HPDE6-E6E7 (cell line): Measurements from ENCODE around the gene FAM227A.

Experiments used
- DNase-seq: peaks from one replicate; pipeline ENCODE4 v3.0.0; 2011; ENCODE audit warnings: missing footprints; ENCODE audit errors: extremely low spot score

FAM227A gene

DNA sequence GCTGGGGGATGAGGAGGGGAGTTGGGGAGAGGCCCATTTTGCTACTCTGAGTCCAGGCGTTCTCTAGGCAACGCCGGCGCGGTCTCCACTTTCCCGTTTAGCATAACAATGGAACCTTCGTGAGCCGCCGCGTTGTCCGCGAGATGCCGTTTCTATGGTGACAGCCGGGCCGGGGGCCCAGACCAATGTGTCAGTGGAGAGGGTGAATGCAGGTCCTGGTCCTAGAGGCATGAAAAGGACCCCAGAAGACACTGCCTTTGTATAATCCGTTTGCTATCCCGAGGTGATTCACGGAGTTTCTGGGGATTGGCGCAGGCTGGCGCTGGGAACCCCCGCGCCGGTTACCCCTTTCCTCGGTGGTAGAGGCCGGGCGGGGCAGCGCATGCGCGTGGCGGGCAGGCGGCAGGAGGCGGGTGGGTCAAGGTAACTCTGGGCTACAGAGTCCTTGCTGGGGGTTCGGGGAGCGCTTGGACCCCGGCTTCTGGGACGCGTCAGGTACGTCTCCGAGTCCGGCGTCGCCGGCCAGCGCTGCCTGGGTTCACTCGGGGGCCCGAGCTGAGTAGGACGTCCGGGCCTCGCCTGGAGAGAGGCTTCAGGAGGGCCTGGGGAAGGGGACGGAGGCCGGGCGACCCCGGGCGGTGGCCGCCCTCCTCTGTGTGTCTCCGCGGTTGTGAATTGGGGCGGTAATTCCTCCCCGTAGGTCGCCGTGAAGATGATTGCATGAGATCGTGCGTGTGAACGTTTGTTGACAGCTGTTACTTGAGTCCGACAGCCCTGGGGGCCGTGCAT, at the start of gene FAM227A, which contains the start of gene CBY1:
Gene FAM227A (minus strand): TSS at position 137 of the 789 bp plus-strand sequence. CDS start 6,224 bp downstream, outside the sequence.
Gene CBY1 (plus strand): TSS at position 383 of the 789 bp plus-strand sequence. CDS start 11,417 bp downstream, outside the sequence.
- peak; percentile 99 for DNase-seq

DNA sequence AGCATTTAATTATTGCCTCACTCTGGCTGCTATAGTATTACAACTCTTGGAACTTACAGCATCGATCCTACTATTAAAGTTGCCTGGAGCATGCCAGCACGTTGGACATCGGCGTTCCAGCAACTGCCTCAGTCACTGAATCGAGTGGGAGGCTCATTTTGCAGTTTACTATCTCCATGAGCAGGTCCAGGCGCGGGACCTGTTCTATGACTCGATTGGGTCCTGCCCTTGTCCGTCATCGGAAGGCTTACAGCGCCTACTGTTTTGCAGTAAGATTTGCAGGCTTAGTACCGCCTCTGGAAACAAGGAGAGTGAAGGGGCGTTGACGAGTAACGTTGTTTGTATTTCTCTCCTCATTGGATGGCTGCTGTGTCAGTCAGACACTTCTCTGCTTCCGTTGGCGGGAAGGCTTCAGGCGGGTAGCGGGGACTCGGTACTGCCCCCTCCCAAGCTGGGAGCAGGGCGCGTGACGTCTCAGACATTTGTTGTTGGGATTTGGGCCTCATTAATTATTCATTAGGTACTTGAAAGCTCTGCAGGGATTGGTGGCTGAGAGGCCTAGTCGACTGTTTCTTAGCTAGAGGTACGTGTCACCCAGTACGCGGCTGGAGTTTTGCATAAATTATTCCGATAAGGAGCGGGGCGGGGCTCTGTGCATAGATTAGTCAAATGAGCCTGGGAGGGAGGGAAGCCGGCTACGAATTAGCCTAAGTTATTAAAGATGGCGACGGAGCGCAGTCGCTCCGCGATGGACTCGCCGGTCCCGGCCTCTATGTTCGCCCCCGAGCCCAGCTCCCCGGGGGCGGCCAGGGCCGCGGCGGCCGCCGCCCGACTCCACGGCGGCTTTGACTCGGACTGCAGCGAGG, 49.3 kb upstream of the FAM227A start, which contains the start of gene GTPBP1:
Gene GTPBP1 (plus strand): TSS at position 710 of the 866 bp plus-strand sequence. CDS start 12 bp downstream, at position 722.
- DNase-seq = peak; percentile 92

DNA sequence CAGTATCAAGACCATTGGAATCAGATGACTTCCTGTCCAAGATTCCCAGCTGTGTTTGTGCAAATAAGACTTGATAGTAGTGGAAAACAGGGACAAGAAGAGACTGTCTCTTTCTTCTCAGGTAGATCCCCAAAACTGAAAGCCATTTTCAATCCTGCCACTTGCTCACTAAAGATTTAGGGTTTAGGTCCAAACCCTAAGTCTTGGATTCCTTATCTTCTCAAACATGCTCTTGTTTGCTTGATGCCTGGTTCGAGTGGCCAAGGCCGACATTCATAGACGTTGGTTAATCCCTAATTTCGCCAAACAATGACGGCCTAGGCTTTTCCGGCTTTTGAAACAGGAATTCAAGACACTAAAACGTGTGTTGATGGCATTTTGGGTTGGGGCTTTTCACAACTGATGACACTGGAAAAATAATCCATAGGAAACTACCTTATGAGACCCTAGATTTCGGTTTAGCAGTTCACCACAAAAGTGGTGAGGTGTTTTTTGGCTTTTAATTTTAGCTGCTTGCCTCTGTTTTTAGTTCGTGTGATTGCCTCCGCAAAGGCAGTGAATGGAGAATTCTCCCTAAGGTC, 48.6 kb upstream of the FAM227A start:
- DNase-seq = no peak

DNA sequence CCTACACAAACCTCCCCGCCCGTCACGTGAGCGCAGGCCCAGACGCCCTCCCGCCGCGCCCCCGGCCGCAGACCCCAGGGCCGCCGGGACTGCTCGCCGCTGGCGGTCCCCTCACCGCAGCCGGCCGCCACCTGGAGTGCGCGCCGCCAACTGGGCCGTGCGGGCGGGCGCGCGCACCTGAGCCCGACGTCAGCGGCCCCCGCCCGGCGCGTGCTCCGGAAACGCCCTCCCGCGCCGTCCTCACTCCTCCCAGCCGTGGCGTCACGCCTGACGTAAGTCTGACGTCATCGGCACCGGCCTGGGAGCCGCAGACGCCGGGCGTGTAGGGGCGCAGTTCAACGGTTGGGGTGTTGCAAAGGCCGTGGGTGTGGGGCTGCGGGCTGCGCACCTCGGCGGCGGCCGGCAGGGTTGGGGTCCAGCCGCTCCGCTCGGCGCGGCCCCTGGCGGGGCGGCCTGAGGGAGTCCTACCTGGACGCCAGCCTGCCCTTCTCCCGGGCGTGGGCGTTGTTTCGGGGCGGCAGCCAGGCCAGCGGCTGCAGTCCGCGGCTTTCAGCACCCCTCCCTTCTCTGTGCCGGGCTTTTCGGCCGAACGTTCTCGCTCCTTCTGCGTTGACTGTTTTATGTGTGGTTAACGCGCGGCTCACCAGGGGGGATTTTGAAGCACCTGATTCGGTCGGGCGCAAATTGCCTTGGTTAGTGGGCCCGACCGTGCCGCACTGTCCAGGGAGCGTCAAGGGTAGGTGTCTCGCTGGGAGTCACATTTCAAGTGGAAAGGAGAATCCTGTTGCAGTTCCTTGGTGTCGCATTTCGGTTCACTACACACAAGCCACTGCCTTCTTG, 44.8 kb upstream of the FAM227A start, which contains the start of gene JOSD1:
Gene JOSD1 (minus strand): TSS at position 155 of the 840 bp plus-strand sequence. CDS start 956 bp downstream, outside the sequence.
- peak; percentile 70 for DNase-seq

DNA sequence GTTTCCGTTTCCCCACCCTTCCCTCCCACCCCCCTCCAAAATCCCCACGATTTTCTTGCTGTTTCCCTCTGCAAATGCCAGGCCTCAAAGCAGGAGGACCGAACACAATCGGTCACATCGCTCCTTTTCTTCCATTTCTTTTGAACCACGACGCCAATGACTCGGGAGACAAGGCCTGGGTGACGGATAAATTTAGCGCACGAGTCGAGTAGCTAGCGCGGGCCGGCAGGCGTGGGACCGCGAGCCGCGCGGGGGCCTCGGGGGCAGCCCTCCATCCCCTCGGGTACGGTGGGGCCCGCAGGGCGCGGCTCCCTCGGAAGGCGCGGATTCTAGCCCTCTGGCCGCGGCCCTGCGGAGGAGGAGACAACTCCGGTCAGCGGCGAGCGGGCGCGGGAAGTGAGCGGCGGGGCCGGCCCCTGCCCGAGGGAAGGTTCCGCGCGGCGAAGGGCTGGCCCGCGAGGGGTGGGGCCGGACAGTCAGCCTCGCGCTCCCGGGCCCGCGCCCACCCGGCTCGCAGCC, 44.1 kb upstream of the FAM227A start:
- no peak for DNase-seq

DNA sequence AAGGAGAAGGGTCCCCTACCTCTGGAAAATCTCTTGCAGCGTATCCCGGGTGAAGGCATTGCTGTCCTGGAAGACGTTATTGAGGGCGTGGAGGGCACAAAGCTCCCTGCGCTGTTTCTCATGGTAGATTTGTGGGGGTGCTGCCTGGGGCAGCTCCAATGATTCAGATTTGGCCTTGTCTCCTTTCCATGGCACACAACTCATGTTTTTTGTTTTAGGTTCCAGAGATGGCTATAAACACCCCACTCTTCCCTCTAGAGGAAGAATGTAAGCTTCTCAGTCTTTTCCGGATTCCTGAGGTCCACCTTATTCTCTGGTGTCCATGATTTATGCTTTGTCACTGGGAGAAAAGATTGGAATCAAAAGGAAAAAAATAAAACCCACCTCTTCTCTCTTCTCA, 43.6 kb upstream of the FAM227A start:
- no peak for DNase-seq

DNA sequence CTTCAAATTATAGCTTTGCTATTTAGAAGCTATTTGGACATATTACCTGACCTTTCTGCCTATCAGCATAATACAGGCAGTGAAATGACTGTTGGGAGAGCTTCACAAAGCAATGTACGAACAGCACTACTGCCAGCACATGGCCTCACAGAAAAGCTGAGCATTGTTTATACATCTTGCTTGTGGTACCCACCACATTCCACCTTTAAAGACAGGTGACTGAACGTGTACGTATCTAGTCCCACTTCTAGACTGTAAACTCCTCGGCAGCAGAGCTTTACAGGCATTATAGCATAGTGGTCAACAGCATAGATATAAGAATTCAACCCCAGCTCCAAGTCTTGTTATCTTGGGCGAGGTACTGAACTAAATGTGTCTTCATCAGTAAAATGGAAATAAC, 43.0 kb upstream of the FAM227A start:
- no peak for DNase-seq

DNA sequence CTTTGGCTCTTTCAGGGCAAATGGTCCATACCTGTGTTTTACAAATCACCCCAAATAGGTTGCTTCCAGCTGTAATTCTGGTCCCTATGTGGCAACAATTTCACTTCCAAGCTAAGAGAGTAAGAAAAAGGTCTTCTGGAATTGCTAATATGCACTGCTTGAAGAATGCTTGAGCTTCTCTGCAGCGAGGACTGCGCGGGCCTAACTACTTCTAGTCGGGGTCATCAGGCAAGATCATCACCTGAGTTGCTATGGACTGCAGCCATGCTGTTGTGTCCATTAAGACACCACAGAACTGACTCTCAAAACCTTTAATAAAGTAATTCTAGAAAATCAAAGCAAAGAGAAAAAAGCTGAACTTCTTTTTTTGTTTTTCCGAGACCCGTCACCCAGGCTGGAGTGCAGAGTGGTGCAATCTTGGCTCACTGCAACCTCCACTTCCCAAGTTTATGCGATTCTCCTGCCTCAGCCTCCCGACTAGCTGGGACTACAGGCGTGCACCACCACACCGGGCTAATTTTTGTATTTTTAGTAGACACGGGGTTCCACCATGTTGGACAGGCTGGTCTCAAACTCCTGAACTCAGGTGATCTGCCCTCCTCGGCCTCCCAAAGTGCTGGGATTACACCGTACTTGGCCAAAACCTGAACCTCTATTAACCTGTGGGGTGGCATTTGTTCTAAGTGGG, 42.4 kb upstream of the FAM227A start:
- DNase-seq = no peak

DNA sequence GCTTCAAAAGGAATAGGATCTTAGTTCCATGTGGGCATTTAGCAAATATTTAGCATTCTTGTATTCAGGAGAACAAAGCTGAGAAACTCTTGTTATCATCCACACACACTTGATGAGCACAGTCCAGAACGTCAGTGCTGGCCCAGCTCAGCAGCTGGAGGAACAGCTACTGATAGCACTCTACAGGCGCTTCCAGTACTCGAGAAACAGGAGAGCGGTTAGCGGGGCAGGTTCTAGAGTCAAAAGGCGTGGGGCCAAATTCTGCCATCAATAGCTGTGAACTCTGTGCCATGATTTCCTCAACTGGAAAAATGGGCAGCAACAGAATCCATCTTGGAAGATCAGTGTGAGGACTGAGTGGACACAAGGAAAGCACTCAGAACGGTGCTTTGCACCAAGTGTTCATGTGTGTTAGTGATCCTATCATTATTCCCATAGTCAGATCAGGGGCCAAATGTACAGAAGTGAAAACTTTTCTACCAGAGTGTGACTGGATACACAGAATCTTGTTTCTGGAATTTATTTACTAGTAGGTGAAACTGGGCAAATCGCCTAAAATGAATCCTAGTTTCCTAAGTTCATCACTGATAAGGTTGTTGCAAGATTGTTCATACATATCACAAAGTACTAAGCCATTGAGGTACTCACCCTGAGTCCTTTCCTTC, 41.4 kb upstream of the FAM227A start:
- DNase-seq = no peak

DNA sequence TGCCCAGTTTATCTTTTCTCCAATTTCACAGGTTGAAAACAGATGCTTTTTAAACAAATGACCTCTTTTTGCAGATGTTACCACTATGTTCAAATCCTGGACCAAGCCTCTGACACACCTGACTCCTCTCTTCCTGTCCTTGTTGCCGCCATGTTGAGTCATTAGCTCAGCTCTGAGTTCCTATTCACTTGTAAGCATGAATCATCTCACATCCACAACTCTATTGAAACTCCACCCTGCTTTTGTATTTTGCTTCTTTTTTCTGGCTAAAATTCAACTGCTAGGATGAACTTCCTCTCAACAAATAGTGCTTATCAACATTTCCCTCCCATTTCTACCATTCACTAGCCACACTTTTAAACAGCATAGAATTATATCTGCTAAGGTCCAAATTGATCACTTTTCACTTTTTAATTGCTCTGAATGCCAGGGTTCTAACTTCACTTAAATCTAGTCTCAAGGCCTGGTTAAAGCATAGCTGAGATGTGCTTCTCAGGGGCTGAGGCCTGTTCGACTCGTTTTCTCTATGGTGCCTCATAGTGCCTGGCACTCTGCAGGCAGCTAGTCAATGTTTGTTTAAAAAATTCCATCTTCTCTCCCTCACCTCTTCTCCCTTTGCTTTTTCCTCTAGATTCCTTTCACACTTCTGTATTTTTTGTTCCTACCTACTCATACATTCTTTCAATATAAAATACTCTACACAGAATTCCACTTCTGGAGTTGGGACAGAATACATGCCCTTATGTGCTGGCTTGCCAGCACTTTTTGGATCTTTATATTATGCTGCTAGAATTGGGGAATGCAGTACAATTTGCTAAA, 40.6 kb upstream of the FAM227A start:
- peak; percentile 75 for DNase-seq

DNA sequence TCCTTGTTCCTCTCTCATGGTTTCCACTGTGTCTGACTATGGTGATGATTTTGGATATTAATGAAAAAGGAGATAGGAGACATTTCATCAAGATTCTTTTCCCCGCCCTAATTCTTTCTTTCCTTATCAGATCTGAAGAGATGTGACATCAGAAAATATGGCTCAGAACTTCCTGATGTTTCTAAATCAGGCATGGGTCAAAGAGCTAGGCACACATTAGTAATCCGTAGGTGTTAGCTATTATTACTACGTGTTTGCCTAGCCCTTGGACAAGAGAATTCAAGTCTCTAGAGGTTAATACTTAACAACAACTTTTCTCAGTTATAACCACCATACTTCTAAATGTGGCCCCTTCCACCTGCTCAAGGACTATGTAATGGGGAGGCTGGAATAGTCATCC, 38.7 kb upstream of the FAM227A start:
- no peak for DNase-seq

DNA sequence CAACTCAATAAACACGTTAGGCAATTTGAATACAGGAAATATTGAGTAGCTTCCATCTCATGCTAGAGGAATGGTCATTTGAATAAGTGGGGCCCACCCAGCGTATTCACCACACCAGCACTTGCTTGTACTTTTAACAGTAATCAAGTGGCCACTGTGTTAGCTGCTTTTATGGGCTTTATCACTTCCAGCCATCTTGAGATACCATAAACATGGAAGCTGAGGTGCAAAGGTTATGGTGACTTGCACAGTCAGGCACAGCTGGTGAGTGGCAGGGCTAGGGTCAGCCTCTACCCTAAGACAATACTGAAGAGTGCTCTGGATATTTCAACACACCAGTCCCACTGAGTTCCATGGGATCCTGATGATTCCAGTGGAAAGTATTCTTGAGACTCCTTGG, 37.9 kb upstream of the FAM227A start:
- DNase-seq = no peak

DNA sequence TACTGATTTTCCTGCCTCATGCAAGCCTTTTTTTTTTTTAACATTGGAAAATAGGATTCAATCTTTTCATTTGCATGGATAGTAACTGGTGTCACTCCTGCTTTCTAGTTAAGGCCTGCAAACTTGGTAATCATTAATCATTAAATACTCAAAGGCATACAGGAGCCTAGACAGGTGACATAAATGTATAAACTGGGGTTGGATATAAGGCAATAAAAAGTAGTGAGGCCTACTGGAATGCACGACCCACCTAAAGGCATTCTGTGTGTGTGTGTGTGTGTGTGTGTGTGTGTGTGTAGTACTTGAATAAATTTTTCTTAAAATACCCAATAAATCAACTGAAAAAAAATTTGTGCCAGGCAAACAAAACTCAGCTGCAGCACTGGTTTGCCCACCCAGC, 33.5 kb upstream of the FAM227A start:
- DNase-seq = no peak

DNA sequence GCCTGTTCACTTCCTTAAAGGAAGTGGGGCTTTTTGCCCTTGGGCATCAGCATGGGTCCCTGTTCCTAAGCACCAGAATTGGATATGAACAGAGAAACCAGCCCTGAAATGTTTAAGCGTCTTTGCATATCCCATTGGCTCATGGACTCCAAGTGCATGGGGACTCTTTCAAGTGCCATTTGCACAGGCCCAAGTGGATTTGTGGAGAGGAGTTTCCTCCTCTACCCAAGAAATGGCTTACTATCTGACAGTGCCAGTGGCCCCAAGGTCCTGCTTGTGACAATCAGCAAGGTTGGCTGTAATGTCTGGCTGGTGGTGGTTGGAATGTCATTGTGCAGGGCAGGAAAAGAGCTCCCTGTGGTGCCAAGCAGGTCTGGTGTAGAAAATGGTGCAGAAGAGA, 29.6 kb upstream of the FAM227A start:
- DNase-seq = no peak

DNA sequence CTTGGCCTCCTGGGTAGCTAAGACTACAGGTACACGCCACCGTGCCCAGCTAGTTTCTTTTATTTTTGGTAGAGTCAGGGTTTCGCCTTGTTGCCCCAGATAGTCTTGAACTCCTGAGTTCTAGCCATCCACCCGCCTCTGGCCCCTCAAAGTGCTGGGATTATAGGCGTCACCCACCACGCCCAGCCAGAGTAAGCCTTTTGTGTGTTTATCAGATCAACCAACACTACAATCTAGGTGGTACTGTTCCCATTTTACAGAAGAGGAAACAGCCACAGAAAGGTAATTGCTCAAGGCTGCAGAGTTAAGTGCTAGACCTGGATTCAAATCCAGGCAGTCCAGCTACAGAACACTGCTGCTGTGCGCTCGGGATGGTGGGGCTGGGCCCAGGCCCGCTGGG, 28.7 kb upstream of the FAM227A start:
- no peak for DNase-seq

DNA sequence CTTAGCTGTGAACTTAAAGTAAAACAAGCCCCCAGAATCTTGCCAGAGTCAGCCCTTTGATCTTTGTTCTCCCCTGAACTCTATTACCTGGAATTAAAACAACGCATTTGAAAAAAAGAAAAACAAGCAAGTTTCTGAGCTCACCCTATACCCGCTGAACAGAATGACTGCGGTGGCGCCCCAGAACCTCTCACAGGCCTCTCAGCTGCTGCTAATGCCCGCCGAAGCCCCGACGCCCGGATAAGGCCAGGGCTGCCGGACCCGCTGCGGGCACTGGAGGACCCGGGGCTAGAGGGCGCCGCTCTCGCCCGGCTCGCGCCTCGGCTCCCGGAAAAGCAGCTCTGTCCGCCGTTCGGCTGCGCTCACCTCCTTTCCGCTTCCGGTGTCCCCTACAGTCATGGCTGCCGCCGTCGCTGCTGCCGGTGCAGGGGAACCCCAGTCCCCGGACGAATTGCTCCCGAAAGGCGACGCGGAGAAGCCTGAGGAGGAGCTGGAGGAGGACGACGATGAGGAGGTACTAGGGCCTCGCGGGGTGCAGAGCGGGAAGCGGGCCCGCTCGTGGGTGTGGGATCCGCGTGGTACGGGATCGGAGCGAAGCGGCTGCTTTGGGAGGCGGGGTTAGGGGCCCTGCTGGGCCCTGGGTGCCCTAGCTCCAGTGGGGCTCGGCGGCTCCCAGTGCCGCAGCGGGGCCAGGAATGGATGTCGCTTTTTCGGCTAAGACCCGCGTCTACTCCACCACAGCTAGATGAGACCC, 25.6 kb upstream of the FAM227A start, which contains the start of gene TOMM22:
Gene TOMM22 (plus strand): TSS at position 376 of the 754 bp plus-strand sequence. CDS start 22 bp downstream, at position 398.
- DNase-seq = peak; percentile 90

DNA sequence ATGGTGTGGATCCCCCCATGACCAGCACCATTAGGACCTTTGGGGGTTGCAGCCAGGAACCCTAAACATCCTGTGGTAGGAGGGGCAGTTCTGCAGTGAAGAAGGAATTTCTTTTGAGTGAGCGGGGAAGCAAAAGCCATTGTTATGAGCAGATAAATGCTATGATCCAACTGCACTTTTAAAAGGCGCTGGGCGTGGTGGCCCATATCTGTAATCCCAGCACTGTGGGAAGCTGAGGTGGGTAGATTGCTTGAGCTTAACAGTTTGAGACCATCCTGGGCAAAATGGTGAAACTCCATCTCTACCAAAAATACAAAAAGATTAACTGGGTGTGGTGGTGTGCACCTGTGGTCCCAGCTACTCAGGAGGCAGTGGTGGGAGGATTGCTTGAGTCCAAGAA, 19.6 kb upstream of the FAM227A start:
- no peak for DNase-seq

DNA sequence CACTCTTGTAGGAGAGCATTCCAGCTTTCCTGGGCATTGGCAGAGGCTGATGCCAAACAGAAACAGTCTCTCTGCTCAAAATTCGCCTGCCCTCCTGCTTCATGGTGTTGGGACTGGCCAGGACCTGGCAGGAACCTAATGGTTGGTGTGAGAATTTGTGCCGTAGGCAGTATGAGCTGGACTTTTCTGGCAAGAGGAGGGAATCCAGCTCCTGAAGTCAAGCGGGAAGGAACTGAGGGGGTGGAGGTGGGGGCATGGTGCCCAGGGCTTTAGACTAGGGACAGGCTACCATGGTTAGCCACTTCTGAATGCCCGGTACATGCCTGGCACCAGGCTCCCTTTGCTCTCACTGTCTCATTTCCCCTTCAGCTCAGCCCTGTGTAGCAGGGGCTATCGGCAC, 18.7 kb upstream of the FAM227A start:
- DNase-seq = no peak
